K562 treated with DMSO at 1 percent for 12 hours (cell line): ENCODE measurements around the gene ANXA8L1. TPM values are rescaled to one million over a fixed set of nuclear protein-coding genes. Genes with fewer than 3 reads are reported as not detected.

Experiments used
- total RNA-seq: library from RNA; unstranded; fragments of 300-600 nt; gene quantifications from 2 replicates; pipeline ENCODE4 v1.2.3, GENCODE V29; 2022; ENCODE audit not compliant: insufficient read depth

ANXA8L1 gene
- not detected in 2 replicates for total RNA-seq

GRCh38 chr10:46375406-46375805 is at the start of gene ANXA8L1:
Gene ANXA8L1 (plus strand): TSS chr10:46375776. CDS start chr10:46375852, 76 bp downstream.

Other genes starting within 250 kb of the ANXA8L1 start
- gene ANTXRL, start 88.8 kb upstream of the ANXA8L1 start, total RNA-seq: not detected in 2 replicates
- not detected in 2 replicates for gene NPY4R, start 90.2 kb downstream of the ANXA8L1 start, total RNA-seq
- gene GPRIN2, start 180.9 kb downstream of the ANXA8L1 start, total RNA-seq: not detected in 2 replicates
- not detected in 2 replicates for gene SYT15, start 203.4 kb downstream of the ANXA8L1 start, total RNA-seq